CD4-positive, alpha-beta T cell treated with Interleukin-15 for 1 hour (primary cell): ENCODE measurements around the gene MBOAT7.
A peak's percentile ranks its signal among the peaks of the same experiment; 100 is the strongest.

ENCODE experiments used
- DNase-seq: peaks from one replicate; pipeline ENCODE4 v3.0.0-alpha.2; 2020

MBOAT7 gene

GRCh38 chr19:54137699-54138488 is 51.5 kb downstream of the MBOAT7 start, which contains the start of gene CNOT3:
TSS of gene CNOT3 (plus strand) at chr19:54137762. CDS start at chr19:54142979, 5,217 bp downstream.
- DNase-seq: no peak

GRCh38 chr19:54136864-54137698 is 52.3 kb downstream of the MBOAT7 start:
- DNase-seq: peak; percentile 100

- no peak for DNase-seq
Measured at GRCh38 chr19:54136086-54136863, 53.1 kb downstream of the MBOAT7 start.

- no peak for DNase-seq
Measured at GRCh38 chr19:54133957-54134590, 55.3 kb downstream of the MBOAT7 start.

- DNase-seq: no peak
Measured at GRCh38 chr19:54133312-54133956, 55.9 kb downstream of the MBOAT7 start.

GRCh38 chr19:54129617-54129996 is 59.8 kb downstream of the MBOAT7 start:
- no peak for DNase-seq

GRCh38 chr19:54128796-54129616 is 60.4 kb downstream of the MBOAT7 start:
- DNase-seq: no peak

- no peak for DNase-seq
Measured at GRCh38 chr19:54128441-54128725, 61.0 kb downstream of the MBOAT7 start.

- no peak for DNase-seq
Measured at GRCh38 chr19:54127688-54128440, 61.5 kb downstream of the MBOAT7 start.

- no peak for DNase-seq
Measured at GRCh38 chr19:54125713-54126112, 63.7 kb downstream of the MBOAT7 start.

GRCh38 chr19:54124393-54124792 is 65.0 kb downstream of the MBOAT7 start:
- DNase-seq: no peak

- no peak for DNase-seq
Measured at GRCh38 chr19:54123682-54124081, 65.7 kb downstream of the MBOAT7 start.
